RPMI7951 (cell line): ENCODE measurements around the gene CAMK2B. TPM values are rescaled to one million over a fixed set of nuclear protein-coding genes. Genes with fewer than 3 reads are reported as not detected.
"Not testable (repeated sequence)": the region's sequence is repeated elsewhere in the genome, so short reads cannot be mapped to it uniquely, and the experiment has no call there.

ENCODE experiments used
- DNase-seq: peaks from one replicate; pipeline ENCODE4 v3.0.0-alpha.2; 2012; ENCODE audit warnings: low read depth
- total RNA-seq: library from RNA; depleted of rRNA; stranded (reverse); fragments of >200 nt; shearing (Covaris generic); gene quantifications from 2 replicates; pipeline ENCODE4 v1.2.3, GENCODE V29; 2014

CAMK2B gene
- total RNA-seq, 1 experiment from 2014 or later, result 19.6 TPM

- DNase-seq, result no peak
These were observed 107.5 kb downstream of the CAMK2B start for GRCh38 chr7:44217852-44218402.

GRCh38 chr7:44217223-44217714, 108.1 kb downstream of the CAMK2B start:
- DNase-seq, result no peak

GRCh38 chr7:44216521-44217222, 108.7 kb downstream of the CAMK2B start:
- peak; percentile 53 for DNase-seq

- DNase-seq, result no peak
These were observed 109.4 kb downstream of the CAMK2B start for GRCh38 chr7:44216019-44216418.

GRCh38 chr7:44215531-44215930, 109.9 kb downstream of the CAMK2B start:
- DNase-seq, result no peak

DNA sequence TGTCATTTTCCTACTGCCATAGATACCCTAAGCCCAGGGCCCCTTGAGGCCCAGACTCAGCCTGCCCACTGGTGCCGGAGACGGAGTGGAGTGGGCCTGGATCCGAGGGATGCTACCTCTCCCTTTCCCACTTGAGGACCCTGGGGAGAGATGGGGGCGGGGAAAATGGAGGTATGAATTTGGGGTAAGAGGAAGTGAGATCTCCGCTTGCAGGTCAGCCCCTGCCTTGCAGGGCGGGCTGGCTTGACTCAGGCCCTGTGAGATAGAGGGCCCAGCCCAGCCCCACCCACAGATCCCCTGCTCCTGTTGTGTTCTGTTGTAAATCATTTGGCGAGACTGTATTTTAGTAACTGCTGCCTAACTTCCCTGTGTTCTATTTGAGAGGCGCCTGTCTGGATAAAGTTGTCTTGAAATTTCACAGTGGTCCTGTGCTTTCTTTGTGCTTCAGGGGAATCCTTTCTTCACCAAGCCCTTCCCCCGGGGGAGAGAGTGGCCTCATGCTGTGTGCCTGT, 111.5 kb downstream of the CAMK2B start:
- DNase-seq, result no peak

GRCh38 chr7:44213206-44213876, 112.1 kb downstream of the CAMK2B start:
- no peak for DNase-seq

- DNase-seq, result no peak
These were observed 112.7 kb downstream of the CAMK2B start for GRCh38 chr7:44212581-44213184.

GRCh38 chr7:44212018-44212417, 113.4 kb downstream of the CAMK2B start:
- DNase-seq, result no peak

GRCh38 chr7:44211126-44211675, 114.2 kb downstream of the CAMK2B start:
- no peak for DNase-seq

DNA sequence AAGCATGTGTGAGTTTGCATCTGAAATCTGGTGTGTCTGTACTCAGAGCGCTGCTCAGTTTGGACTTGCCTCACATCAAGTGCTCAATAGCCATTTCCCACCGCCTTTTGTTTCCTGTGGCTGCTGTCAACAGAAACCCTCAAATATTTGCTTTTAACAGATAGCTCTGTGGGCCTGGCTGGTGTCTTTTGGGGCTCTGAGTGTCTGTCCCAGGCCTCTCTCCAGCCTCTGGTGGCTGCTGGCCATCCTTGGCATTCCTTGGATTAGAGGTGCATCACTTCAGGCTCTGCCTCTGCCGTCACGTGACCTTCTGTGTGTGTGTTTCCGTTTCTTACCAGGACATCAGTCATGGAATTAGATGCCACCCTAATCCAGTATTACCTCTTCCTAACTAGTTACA, 115.3 kb downstream of the CAMK2B start:
- no peak for DNase-seq

- no peak for DNase-seq
These were observed 117.3 kb downstream of the CAMK2B start for GRCh38 chr7:44208085-44208484.

GRCh38 chr7:44206008-44206407, 119.4 kb downstream of the CAMK2B start:
- DNase-seq, result no peak

DNA sequence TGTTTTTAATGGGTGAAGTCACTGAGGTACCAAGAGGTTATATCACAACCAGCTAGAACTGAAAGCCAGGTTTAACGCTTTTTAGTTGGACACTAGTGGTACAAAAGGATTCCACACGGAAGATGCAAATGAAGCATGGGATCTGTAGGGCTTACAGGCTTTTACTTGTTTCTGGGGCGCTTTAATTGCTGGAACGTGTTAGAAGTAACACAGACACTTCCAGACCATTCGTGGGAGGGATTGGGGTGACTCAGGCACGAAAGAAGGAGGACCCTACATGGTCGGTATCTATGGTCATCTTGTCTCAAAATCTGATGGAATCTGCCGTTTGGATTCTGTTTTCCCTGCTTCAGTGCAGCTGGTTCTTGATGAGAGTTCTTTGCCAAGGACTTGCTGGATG, 123.6 kb downstream of the CAMK2B start:
- peak; percentile 45 for DNase-seq

- DNase-seq, result peak; percentile 97
These were observed 124.5 kb downstream of the CAMK2B start, which contains the start of gene YKT6 for GRCh38 chr7:44200699-44201461. TSS of gene YKT6 (plus strand) at chr7:44200978. CDS start at chr7:44201136, 158 bp downstream.

- not testable (repeated sequence) for DNase-seq
These were observed 125.2 kb downstream of the CAMK2B start for GRCh38 chr7:44200163-44200562.

GRCh38 chr7:44197474-44197873, 127.9 kb downstream of the CAMK2B start:
- DNase-seq, result no peak

DNA sequence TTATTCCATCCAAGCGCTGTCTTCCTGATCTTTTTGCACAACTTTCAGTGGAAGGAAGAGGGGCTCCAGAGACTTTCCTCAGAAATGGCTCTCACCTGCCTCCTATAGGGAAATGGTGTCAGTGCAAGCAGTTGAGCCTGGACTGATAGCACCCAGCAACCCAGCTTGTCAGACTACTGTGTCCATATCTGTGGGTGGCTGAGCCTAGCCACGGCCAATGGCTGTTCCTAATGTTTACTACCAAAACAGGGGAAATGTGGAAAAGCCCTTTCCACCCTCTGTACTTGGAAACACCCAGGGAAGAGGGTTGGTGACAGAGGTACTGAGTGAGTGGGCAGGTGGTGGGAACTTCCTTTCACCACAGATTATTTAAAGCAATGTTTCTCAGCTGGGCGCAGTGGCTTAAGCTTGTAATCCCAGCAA, 128.9 kb downstream of the CAMK2B start:
- peak; percentile 74 for DNase-seq

DNA sequence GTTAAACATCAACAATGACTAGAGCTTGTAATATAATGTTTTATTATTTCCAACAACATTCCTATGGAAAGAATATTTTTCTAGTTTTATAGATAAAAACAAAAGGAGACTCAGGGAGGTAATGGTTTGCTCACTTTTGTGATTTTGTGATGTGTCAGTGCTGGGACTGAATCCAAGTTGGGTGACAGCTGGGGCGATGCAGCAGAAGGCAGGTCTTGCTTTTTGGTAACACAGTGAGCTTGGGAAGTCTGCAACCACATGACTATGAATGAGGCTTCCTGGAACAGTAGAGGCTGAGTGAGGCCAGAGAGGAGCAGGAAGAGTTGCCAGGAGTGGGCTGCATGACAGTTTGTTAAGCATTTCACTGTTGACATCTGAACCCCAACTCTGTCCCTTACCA, 129.5 kb downstream of the CAMK2B start:
- peak; percentile 64 for DNase-seq

DNA sequence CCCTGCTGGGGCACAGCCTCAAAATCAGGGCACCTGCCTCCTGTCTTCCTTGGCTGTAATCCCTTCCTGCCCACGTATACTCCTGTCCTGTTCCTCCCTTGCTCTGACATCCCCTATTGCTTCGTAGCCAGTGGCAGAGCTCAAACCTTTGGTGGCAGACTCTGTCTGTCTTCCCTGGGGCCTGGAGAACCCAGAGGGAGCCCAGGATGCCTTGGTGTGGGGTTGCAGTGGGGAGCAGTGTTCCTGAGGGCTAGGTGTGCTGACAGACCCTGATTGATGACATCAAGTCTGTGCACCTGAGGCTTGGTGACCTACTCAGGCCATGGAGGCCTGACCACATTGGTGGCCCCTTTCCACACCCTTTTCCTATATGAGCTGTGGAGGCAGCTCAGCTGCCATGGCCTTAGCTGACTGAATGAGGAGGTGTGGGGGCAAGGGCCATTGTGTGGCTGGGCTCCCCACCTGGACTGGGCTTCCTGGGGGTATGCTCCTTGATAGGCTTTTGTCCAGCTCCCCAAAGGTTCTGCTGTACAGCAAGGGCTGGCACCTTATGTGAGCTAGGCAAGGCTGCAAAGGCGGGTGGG, 130.7 kb downstream of the CAMK2B start:
- DNase-seq, result no peak

DNA sequence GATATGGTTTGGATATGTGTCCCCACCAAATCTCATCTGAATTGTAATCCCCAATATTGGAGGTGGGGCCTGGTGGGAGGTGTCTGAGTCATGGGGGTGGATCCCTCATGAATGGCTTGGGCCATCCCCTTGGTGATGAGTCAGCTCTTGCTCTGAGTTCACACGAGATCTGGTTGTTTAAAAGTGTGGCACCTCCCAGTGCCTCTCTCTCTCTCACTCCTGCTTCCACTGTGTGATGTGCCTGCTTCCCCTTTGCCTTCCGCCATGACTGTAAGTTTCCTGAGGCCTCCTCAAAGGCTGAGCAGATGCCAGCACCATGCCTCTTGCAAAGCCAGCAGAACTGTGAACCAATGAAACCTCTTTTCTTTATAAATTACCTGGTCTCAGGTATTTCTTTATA, 131.3 kb downstream of the CAMK2B start:
- DNase-seq, result peak; percentile 71
